Coronary artery (tissue), 2 donors: ENCODE results near the gene PTPN2.

Experiments
- DNase-seq: peaks from one replicate; pipeline ENCODE4 v3.0.0-alpha.2; 2017; ENCODE audit warnings: low spot score
- H3K27ac ChIP-seq, 2 donors: fragments of 200-600 bp; sonication (generic); one replicate each; pipeline ENCODE4 v1.5.1; 2016 to 2019
- H3K4me3 ChIP-seq: fragments of 200-600 bp; sonication (generic); 2 replicates; pipeline ENCODE4 v1.5.1; 2016; ENCODE audit warnings: mild to moderate bottlenecking, moderate library complexity
- CTCF ChIP-seq: fragments of 200-600 bp; sonication (generic); IDR thresholded peaks from one replicate; pipeline ENCODE4 v1.5.1; 2019; ENCODE audit warnings: antibody characterized with exemption

Gene PTPN2

GRCh38 chr18:12848405-12848804, 35.6 kb downstream of the PTPN2 start:
- no peak overlapping the region for H3K4me3 ChIP-seq
- no peak for TF ChIP-seq CTCF
- no peak for DNase-seq
- no peak overlapping the region for H3K27ac ChIP-seq

GRCh38 chr18:12844391-12844790, 39.6 kb downstream of the PTPN2 start:
- no peak for DNase-seq
- TF ChIP-seq CTCF, result no peak
- Histone ChIP-seq H3K27ac (no peak overlapping the region), H3K4me3 (no peak overlapping the region)

GRCh38 chr18:12843420-12844350, 40.4 kb downstream of the PTPN2 start:
- no peak overlapping the region for H3K27ac ChIP-seq
- TF ChIP-seq CTCF, result no peak
- no peak for DNase-seq
- no peak overlapping the region for H3K4me3 ChIP-seq

- no peak for TF ChIP-seq CTCF
- H3K27ac ChIP-seq, result no peak overlapping the region
- H3K4me3 ChIP-seq, result no peak overlapping the region
- no peak for DNase-seq
Measured at GRCh38 chr18:12842459-12843380, 41.3 kb downstream of the PTPN2 start.

GRCh38 chr18:12841070-12841469, 43.0 kb downstream of the PTPN2 start:
- no peak overlapping the region for H3K27ac ChIP-seq
- no peak for DNase-seq
- TF ChIP-seq CTCF, result no peak
- H3K4me3 ChIP-seq, result no peak overlapping the region

GRCh38 chr18:12840382-12840781, 43.7 kb downstream of the PTPN2 start:
- no peak for TF ChIP-seq CTCF
- Histone ChIP-seq H3K27ac (peak overlapping the region in 1 of 2 donors; percentile 59), H3K4me3 (no peak overlapping the region)
- no peak for DNase-seq
